ENCODE data around the gene CFDP1.
"Not testable (repeated sequence)": the region's sequence is repeated elsewhere in the genome, so short reads cannot be mapped to it uniquely, and the experiment has no call there.

The CFDP1 gene

DNA sequence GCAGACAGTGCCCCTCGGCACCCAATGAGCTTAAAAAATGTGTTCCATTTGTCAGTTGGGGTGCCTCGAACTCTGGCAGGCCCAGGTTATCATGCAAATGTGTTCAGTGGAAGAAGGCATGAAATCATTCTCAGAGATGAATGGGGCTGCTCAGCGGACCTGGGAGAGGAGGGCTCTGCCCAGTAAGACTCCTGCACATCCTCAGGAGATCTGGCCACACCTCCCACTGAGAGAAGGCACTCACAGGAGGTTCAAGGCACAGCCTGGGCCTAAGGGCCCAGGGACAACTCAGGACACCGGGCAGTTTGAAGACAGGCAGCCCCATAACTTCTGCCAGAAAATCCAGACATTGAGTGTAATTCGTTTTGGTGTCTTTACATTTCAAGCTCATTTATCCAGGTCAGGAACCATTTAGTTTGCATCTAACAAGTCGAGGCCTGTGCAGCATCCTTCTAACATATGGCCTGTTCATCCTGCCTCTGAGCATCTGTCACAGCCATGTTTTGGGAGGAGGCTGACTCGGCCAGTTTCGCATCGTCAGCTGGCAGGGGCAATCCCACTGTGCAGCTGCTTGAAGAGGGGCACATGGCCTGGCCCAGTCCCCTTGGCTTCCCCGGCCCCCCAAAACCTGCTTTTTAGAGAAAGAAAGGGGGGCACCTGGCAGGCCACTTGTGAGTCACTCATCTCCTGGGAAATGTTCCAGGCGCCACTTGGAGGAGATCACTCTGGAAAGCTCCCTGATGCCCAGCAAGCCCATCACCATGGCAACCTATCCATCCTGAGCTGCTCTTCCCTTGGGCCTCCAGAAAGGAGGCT lies 150.6 kb downstream of the CFDP1 start:
- no peak for TF ChIP-seq EZH2phosphoT487 (IDR thresholded peaks at IDR 0.05; ENCODE audit: low read depth)
- TF ChIP-seq CTCF (IDR thresholded peaks at IDR 0.05; ENCODE audit: low read depth, low read length) = no peak
- Histone ChIP-seq H4K20me1 (ENCODE audit: insufficient read depth, low read length) (no peaks in the 10 kb centered on the region), H3K27me3 (ENCODE audit: low read depth, low read length) (no peaks in the 10 kb centered on the region), H3K4me1 (ENCODE audit: low read length) (no peaks in the 10 kb centered on the region), H3K9ac (ENCODE audit: low read length) (no peak overlapping the region), H3K27ac (ENCODE audit: low read length) (no peak overlapping the region), H3K79me2 (ENCODE audit: low read length) (no peaks in the 10 kb centered on the region), H2AFZ (ENCODE audit: low read depth, low read length) (no peak overlapping the region), H3K4me2 (ENCODE audit: low read length) (no peak overlapping the region), H3K4me3 (ENCODE audit: low read length) (no peak overlapping the region), H3K36me3 (replicated peaks; ENCODE audit: low read depth, low read length) (peaks cover 5% of the 10 kb centered on the region), H3K9me3 (ENCODE audit: insufficient read depth, low read length) (no peaks in the 10 kb centered on the region)

GRCh38 chr16:75281826-75282225 lies 151.5 kb downstream of the CFDP1 start:
- Histone ChIP-seq H3K4me3 (ENCODE audit: low read length) (no peak overlapping the region), H3K4me2 (ENCODE audit: low read length) (no peak overlapping the region), H3K9ac (ENCODE audit: low read length) (no peak overlapping the region), H3K27me3 (ENCODE audit: low read depth, low read length) (no peaks in the 10 kb centered on the region), H4K20me1 (ENCODE audit: insufficient read depth, low read length) (no peaks in the 10 kb centered on the region), H3K4me1 (ENCODE audit: low read length) (no peaks in the 10 kb centered on the region), H2AFZ (ENCODE audit: low read depth, low read length) (no peak overlapping the region), H3K27ac (ENCODE audit: low read length) (no peak overlapping the region), H3K79me2 (ENCODE audit: low read length) (no peaks in the 10 kb centered on the region), H3K36me3 (replicated peaks; ENCODE audit: low read depth, low read length) (peaks cover 5% of the 10 kb centered on the region), H3K9me3 (ENCODE audit: insufficient read depth, low read length) (no peaks in the 10 kb centered on the region)
- TF ChIP-seq EZH2phosphoT487 (IDR thresholded peaks at IDR 0.05; ENCODE audit: low read depth) = no peak
- no peak for TF ChIP-seq CTCF (IDR thresholded peaks at IDR 0.05; ENCODE audit: low read depth, low read length)

GRCh38 chr16:75281009-75281408 lies 152.3 kb downstream of the CFDP1 start:
- not testable (repeated sequence) for H2AFZ ChIP-seq (ENCODE audit: low read depth, low read length); H3K36me3 ChIP-seq (replicated peaks; ENCODE audit: low read depth, low read length); H3K9ac ChIP-seq (ENCODE audit: low read length); H3K27me3 ChIP-seq (ENCODE audit: low read depth, low read length); H3K27ac ChIP-seq (ENCODE audit: low read length); H3K4me3 ChIP-seq (ENCODE audit: low read length); H3K79me2 ChIP-seq (ENCODE audit: low read length); H4K20me1 ChIP-seq (ENCODE audit: insufficient read depth, low read length); H3K9me3 ChIP-seq (ENCODE audit: insufficient read depth, low read length); H3K4me2 ChIP-seq (ENCODE audit: low read length); H3K4me1 ChIP-seq (ENCODE audit: low read length)

DNA sequence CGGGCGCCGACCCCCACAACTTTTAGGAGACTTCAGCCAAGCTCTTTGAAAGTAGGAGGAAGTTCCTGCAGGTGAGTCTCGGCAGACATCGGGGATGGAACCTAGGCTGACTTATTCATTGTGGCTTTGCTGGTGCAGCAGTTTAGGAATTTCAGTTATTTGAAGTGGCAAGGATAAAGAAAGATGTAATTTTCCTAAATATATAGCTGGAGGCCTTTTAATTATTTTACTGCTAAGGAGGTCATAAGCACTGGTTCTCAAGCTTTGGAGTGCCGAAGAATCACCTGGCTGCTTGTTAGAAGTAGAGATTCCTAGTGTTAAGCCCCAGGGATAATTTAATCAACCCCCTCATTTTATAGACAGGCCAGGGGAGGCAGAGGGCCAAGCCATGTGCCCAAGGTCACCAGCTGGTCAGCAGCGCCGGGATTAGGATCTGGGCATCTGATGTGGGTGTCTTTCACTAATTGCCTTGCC lies 152.9 kb downstream of the CFDP1 start:
- Histone ChIP-seq H3K4me2 (ENCODE audit: low read length) (no peak overlapping the region), H3K27ac (ENCODE audit: low read length) (no peak overlapping the region), H3K9me3 (ENCODE audit: insufficient read depth, low read length) (no peaks in the 10 kb centered on the region), H3K4me3 (ENCODE audit: low read length) (no peak overlapping the region), H3K27me3 (ENCODE audit: low read depth, low read length) (no peaks in the 10 kb centered on the region), H3K36me3 (replicated peaks; ENCODE audit: low read depth, low read length) (peaks cover 5% of the 10 kb centered on the region), H4K20me1 (ENCODE audit: insufficient read depth, low read length) (no peaks in the 10 kb centered on the region), H3K79me2 (ENCODE audit: low read length) (no peaks in the 10 kb centered on the region), H2AFZ (ENCODE audit: low read depth, low read length) (no peak overlapping the region), H3K4me1 (ENCODE audit: low read length) (no peaks in the 10 kb centered on the region), H3K9ac (ENCODE audit: low read length) (no peak overlapping the region)
- TF ChIP-seq EZH2phosphoT487 (IDR thresholded peaks at IDR 0.05; ENCODE audit: low read depth) (no peak), CTCF (IDR thresholded peaks at IDR 0.05; ENCODE audit: low read depth, low read length) (no peak)

Data from OCI-LY3 (cell line).